ENCODE measurements around the gene CRB2.

DNA sequence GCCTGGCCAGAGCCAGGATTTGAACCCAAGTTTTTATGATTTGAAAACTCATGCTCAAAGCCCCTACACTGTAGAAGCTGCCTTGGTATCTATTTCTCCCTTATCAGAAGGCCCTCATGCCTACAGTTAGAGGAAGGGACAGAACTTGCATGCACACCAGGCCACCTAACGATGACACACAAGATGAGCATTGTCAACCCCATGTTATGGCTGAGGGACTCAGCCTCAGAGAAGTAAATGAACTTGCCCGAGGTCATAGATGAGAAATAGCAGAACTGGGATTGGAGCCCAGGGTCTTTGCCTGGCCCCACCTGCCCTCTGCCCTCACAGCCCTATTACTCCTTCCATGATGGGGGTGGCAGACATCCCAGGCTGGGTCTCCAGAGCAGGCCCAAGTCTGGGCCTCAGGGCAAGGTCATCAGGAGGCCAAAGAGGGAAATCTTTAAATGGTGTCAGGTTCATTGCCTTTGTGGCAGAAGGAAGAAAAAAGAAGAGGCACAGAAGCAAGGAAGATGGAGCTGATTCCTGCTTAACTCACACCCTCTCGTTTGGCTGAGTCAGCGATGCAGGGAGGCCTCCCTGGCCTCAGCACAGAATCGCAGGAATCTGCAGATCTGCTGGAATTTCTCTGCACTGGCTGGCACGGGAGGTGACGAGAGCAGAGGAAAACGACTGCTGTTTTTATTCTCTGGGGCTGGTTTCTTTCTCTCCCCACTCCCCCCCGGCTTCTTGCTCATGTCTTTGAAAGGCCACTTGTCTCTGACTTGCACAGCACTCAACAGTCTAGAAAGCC lies 20.6 kb upstream of the CRB2 start:
- TF ChIP-seq CTCF (IDR thresholded peaks at IDR 0.05) (no peak), POLR2A (IDR thresholded peaks at IDR 0.05) (no peak)
